T47D (cell line): ENCODE results near the gene DRD4.
"Not testable (repeated sequence)": the region's sequence is repeated elsewhere in the genome, so short reads cannot be mapped to it uniquely, and the experiment has no call there.

ENCODE experiments used
- DNase-seq, 2 experiments: peaks; one replicate each; pipeline versions ENCODE4 v3.0.0 to v3.0.0-alpha.2; 2011 to 2012; ENCODE audit warnings: low read depth in 1 of 2, low spot score in 1 of 2
- JUND ChIP-seq: IDR thresholded peaks from 2 replicates; pipeline ENCODE4 v1.6.1; 2012; ENCODE audit warnings: low read depth
- in situ Hi-C: cut with HindIII; loops from 2 replicates; pipeline ENCODE4 v1.10.0; 2016; ENCODE audit warnings: low sequenced_read_pairs, low pct_unique_long_range_greater_than_20kb

The DRD4 gene

DNA sequence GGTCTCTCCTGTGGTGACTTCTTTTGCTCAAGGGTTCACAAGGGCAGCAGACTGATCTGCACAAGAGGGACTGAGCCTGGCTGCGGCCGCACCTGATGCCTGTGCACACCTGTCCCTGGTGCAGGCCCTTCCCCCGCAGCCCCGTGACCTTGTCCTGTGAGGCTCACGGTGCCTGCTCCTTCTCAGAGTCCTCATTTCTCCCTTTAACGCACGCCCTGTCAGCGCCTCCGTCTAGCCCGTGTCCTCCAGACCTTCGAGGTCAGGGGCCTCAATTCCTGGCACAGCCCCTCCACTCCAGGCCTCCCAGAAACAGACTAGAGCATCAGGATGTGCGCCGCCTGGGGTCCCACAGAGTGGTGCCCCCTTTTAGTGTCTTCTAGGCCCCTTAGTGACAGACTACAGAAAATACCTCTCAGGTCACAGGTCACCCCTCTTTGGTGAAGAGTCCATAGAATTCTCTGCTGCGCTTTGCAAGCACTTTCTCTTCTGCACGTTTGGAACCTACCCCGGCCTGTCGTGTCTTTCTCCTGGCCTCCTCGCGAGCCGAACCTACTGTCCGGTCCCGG is 1.0 kb upstream of the DRD4 start:
- DNase-seq: no peak
- in situ Hi-C loops: no loop called here
- no peak for TF ChIP-seq JUND

DNA sequence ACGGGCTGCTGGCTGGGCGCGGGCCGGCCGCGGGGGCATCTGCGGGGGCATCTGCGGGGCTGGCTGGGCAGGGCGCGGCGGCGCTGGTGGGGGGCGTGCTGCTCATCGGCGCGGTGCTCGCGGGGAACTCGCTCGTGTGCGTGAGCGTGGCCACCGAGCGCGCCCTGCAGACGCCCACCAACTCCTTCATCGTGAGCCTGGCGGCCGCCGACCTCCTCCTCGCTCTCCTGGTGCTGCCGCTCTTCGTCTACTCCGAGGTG is 194 bp downstream of the DRD4 start:
- TF ChIP-seq JUND: no peak
- in situ Hi-C loops: no loop called here
- no peak for DNase-seq

DNA sequence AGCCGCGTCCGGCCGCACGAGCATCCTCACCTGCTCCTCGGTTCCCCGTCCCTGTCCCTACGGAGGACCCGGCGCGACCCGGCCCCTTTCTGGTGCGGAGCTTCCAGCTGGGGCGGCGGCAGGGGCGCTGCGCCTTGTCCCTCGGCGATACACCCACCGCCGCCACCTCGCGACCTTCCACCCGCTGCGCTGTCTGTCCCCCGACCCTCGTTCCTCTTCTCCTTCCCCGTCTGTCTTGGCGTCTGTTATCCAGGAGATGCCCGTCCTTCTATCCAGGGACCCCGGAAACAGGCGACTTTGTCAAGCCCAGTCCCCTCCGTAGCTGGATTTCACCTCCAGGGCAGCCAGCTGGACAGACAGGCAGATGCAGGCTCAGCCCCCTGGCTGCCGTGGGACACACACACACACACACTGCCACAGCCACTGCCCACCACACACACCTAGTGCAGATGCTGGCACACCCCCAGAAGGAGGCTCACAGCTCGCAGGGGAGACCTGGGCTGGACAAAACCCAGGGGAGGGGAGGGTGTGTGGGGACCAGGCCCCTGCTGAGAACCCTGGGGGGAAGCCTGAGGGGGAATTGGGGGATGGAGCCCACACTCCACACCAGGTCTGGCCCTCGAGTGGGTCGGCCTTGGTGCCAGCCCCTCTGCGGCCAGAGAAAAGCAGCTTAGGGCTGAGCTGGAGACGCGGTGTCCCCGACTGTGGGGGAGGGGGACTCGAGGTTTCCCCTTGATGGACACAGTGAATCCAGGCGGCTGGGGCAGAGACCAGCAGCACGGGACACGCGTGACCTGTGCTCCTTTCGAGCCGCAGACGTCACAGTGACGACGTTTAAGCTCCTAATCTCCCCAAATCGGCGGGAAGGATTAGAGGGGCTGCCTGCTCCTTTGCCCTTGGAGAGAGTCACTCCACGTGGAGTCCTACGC is 788 bp downstream of the DRD4 start:
- in situ Hi-C loops: no loop called here
- no peak for TF ChIP-seq JUND
- DNase-seq: no peak

DNA sequence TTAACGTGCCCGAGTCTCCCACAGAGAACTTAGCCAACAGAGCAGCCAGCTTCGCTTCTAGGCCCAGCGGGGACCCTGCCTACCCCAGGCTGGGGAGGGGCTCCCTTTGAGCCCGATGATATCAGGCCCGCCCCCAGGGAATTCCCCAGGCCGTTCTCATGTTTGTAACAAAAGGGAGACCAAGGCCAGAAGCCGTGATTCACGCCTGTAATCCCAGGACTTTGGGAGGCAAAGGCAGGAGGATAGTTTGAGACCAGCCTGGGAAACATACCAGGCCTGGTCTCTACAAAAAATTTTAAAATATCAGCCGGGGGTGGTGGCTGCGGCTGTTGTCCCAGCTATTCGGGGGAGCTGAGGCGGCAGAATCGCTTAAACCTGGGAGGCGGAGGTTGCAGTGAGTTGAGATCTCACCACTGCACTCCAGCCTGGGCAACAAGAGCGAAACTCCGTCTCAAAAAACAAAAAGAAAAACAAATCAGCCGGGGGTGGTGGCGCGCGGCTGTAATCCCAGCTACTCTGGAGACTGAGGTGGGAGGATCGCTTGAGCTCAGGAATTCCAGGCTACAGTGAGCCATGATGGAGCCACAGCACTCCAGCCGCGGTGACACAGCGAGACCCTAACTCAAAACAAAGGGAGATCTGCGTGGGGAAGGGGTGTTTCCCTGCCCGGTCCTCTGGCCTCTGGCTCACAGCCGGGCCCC is 1.7 kb downstream of the DRD4 start:
- DNase-seq: no peak
- no peak for TF ChIP-seq JUND
- in situ Hi-C loops: no loop called here

DNA sequence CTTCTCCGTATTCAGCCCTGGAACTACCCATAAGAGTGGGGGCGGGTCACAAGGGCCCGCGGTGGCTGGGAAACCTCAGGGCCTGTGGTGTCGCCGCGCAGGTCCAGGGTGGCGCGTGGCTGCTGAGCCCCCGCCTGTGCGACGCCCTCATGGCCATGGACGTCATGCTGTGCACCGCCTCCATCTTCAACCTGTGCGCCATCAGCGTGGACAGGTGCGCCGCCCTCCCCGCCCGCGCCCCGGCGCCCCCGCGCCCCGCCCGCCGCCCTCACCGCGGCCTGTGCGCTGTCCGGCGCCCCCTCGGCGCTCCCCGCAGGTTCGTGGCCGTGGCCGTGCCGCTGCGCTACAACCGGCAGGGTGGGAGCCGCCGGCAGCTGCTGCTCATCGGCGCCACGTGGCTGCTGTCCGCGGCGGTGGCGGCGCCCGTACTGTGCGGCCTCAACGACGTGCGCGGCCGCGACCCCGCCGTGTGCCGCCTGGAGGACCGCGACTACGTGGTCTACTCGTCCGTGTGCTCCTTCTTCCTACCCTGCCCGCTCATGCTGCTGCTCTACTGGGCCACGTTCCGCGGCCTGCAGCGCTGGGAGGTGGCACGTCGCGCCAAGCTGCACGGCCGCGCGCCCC is 2.4 kb downstream of the DRD4 start:
- in situ Hi-C loops: no loop called here
- no peak for TF ChIP-seq JUND
- no peak for DNase-seq

DNA sequence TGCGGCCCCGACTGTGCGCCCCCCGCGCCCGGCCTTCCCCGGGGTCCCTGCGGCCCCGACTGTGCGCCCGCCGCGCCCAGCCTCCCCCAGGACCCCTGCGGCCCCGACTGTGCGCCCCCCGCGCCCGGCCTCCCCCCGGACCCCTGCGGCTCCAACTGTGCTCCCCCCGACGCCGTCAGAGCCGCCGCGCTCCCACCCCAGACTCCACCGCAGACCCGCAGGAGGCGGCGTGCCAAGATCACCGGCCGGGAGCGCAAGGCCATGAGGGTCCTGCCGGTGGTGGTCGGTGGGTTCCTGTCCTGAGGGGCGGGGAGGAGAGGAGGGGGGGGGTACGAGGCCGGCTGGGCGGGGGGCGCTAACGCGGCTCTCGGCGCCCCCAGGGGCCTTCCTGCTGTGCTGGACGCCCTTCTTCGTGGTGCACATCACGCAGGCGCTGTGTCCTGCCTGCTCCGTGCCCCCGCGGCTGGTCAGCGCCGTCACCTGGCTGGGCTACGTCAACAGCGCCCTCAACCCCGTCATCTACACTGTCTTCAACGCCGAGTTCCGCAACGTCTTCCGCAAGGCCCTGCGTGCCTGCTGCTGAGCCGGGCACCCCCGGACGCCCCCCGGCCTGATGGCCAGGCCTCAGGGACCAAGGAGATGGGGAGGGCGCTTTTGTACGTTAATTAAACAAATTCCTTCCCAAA is 3.1 kb downstream of the DRD4 start:
- DNase-seq: no peak
- in situ Hi-C loops: no loop called here
- no peak for TF ChIP-seq JUND

DNA sequence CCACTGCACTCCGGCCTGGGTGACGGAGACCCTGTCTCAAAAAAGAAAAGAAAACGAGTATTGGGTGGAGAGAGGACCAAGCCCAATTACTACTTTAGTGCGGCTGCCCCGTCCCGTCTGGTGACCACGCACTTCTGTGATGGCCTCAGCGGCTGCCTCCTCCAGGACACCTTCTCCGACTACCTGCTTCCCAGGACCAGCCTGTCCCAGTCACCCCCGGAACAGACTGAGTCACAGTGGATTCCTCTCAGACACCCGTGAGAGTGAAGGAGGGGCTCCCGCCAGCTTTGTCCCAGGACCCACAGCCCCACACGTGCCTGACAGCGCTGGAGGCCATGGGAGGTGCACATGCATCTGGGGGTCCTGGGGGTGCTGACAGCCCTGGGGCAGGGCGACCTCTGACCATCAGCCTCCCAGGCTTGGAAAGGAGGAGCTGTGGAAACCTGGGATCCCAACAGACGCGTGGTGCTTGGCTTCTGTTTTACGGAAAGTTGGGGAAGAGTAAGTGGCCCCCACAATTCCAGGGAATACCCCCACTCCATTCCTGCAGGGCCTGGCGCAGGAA is 4.8 kb downstream of the DRD4 start:
- in situ Hi-C loops: no loop called here

DNA sequence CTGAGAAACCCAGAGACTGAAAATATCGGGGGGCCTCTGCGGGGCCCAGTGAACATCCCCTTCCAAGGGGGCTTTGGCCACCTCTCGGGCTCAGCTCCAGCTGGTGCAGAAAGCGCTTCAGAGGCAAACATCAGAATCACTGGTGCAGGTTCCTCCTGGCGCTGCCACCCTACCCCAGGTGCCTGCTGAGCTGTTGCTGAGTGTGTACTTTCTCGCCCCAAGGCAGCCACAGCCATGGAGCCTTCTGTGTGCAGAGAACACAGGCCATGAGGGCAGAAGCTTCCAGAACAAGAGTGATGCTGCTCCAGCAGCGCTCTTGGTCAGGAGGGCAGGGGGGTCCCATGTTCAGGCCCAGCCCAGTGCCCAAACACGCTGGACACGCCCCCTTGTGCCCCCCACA is 6.3 kb downstream of the DRD4 start:
- in situ Hi-C loops: no loop called here

More for the DNA sequence above, 4.8 kb downstream of the DRD4 start:
- no peak for DNase-seq
- TF ChIP-seq JUND: no peak

DNA sequence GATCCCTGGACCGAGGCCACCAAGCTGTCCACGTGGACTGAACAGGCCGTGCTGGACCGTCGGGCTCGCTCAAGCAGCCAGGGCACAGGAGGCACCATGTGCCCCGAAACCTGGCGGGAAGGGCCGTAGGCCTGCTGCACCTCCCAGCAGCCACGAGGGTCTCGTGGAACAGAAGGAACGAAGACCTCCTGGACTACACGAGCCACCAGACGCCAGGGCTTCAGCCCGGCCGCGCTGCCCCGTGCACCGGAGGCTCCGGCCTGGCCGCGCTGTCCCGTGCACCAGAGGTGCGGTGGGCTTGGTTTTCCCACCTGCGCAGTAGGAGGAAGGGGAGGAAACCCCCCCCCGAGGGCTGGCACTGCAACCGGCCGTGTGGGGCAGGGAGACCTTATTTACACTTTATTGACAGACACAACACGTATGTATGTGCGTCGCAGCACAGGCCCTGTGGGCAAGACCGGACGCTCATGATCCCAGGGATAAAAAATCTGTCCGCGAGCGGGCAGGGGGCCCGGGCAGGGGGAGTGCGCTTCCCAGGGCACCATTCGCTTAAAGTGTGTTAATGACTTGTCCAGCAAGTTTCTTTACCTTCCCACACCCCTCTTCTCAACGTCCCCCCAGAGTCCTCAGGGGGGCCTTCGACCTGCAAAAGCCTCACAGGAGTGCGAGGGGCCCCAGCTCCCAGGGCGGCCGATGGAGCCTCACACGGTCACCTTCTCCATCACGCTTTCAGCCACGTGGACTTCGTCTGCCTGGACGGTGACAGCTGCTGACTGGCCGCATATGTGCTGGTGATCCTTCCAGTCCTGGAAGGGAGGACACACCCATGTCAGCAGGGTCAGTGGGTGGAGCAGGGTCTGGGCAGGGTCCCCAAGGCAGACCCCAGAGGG is 7.0 kb downstream of the DRD4 start:
- no peak for DNase-seq
- TF ChIP-seq JUND: no peak
- in situ Hi-C loops: no loop called here

More for the DNA sequence above, 6.3 kb downstream of the DRD4 start:
- TF ChIP-seq JUND: no peak
- DNase-seq: no peak

DNA sequence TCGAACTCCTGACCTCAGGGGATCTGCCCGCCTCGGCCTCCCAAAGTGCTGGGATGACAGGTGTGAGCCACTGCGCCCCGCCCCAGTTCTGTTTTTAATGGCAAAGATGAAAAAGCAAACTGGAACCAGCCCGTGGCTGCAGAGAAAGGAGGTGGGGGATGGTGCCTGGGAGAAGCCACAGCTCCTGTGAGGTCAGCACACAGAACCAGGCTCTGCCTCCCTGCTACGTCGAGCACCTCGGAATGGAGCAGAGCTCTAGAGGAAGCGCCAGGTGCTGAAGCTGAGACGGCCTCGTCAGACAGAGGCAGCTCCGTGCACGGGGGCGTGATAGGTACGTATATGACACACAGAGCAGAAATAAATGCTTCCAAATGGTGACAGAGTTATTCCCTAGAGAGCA is 8.5 kb downstream of the DRD4 start:
- TF ChIP-seq JUND: no peak
- no peak for DNase-seq
- in situ Hi-C loops: no loop called here

DNA sequence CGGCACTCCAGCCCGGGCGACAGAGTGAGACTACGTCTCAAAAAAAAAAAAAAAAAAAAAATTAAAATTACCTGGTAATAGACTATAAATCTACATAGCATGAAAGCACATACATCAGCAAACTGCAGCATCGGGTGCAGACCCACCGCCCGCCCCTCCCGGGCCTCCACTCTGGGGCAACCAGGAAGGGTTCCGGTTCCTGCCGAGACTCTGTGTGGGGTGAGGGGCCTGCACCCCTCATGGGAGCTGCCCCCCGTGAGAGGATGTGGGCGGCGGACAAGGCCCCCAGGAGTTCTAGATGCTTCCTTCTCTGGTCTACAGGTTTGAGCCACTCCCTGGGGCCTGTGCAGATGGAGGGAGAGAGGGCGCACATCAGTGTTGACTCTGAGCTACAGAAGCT is 9.1 kb downstream of the DRD4 start:
- no peak for DNase-seq
- no peak for TF ChIP-seq JUND
- in situ Hi-C loops: no loop called here

DNA sequence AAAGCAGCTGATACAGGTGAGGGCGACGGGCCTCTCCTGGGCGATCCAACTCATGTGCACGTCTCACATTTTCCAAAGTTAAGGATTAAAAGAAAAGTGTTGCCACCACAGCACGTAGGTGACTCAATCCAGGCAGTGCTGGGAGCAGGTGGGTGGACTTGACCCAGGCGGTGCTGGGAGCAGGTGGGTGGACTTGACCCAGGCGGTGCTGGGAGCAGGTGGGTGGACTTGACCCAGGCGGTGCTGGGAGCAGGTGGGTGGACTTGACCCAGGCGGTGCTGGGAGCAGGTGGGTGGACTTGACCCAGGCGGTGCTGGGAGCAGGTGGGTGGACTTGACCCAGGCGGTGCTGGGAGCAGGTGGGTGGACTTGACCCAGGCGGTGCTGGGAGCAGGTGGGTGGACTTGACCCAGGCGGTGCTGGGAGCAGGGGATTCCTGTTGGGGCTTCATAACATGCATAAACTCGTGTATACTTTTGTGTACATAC is 10.6 kb downstream of the DRD4 start:
- in situ Hi-C loops, DNase-seq: not testable (repeated sequence)
